ENCODE measurements around the gene U2AF2.

DNA sequence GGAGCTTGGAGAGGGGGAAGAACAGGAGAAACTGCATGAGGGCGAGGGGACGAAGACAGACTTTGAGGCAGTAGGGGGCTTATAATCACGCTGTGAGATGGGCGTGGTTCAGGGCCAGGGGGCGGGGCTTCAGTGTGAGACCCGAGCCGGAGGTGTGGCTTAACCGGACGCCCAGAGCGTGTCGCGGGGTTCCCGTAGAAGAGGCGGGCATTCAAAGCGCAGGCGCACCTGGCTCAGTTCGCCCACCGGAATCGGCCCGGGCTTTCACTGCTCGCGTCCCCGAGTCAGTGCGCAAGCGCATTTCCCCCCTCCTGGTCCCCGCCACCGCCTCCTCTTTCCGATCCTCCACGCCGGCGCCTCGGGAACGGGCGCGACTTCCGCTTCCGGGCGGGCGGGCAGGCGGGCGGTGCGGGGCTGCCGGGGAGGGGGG, 49.6 kb upstream of the U2AF2 start:
- TF ChIP-seq, protein P1, sequence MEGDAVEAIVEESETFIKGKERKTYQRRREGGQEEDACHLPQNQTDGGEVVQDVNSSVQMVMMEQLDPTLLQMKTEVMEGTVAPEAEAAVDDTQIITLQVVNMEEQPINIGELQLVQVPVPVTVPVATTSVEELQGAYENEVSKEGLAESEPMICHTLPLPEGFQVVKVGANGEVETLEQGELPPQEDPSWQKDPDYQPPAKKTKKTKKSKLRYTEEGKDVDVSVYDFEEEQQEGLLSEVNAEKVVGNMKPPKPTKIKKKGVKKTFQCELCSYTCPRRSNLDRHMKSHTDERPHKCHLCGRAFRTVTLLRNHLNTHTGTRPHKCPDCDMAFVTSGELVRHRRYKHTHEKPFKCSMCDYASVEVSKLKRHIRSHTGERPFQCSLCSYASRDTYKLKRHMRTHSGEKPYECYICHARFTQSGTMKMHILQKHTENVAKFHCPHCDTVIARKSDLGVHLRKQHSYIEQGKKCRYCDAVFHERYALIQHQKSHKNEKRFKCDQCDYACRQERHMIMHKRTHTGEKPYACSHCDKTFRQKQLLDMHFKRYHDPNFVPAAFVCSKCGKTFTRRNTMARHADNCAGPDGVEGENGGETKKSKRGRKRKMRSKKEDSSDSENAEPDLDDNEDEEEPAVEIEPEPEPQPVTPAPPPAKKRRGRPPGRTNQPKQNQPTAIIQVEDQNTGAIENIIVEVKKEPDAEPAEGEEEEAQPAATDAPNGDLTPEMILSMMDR (conservative IDR thresholded peaks at IDR 0.05) = no peak
- no peak for TF ChIP-seq EZH2 (IDR thresholded peaks at IDR 0.05; ENCODE audit: low read depth)
